Esophagus squamous epithelium (tissue), 5 donors: ENCODE data around the gene CFAP141. TPM values are rescaled to one million over a fixed set of nuclear protein-coding genes. Genes with fewer than 3 reads are reported as not detected.

Experiments used
- DNase-seq: peaks from one replicate; lab custom pipeline; 2025; lab: John Stamatoyannopoulos, UW
- H3K27ac ChIP-seq, 4 donors: fragments of 200-600 bp; sonication (generic); one replicate each; pipeline ENCODE4 v1.5.1; 2016 to 2019; ENCODE audit warnings: mild to moderate bottlenecking in 1 of 4
- H3K27me3 ChIP-seq, 4 donors: fragments of 200-600 bp; sonication (generic); 1 replicate in 3 of 4; 2 replicates in 1 of 4; pipeline versions ENCODE4 v1.5.1 to v1.6.0; 2017 to 2021; ENCODE audit warnings: antibody characterized with exemption in 1 of 4
- H3K36me3 ChIP-seq, 3 donors: fragments of 200-600 bp; sonication (generic); one replicate each; pipeline ENCODE4 v1.5.1; 2016 to 2019
- H3K4me1 ChIP-seq, 3 donors: fragments of 200-600 bp; sonication (generic); one replicate each; pipeline ENCODE4 v1.5.1; 2017 to 2019
- H3K4me3 ChIP-seq, 4 donors: fragments of 200-600 bp; sonication (generic); 1 replicate in 3 of 4; 2 replicates in 1 of 4; pipeline ENCODE4 v1.5.1; 2016 to 2019; ENCODE audit warnings: mild to moderate bottlenecking in 2 of 4, moderate library complexity in 1 of 4
- H3K9me3 ChIP-seq, 3 donors: fragments of 200-600 bp; sonication (generic); one replicate each; pipeline ENCODE4 v1.5.1; 2016 to 2019
- POLR2A ChIP-seq, 4 donors: fragments of 450-650 bp; IDR thresholded peaks; one replicate each; pipeline ENCODE4 v1.6.1; 2017; ENCODE audit warnings: antibody characterized with exemption in 4 of 4, mild to moderate bottlenecking in 4 of 4, moderate library complexity in 3 of 4
- WGBS, 2 donors: methylation state at CpG; one replicate each; pipeline ENCODE4 v1.1.5; 2018; 5-methylcytosine and 5-hydroxymethylcytosine counted together
- intact Hi-C: fragments of 100-400 bp; cut with DNase I; formaldehyde crosslinking; loops from one replicate; pipeline ENCODE4 v1.15.0; 2022
- total RNA-seq, 4 donors: library from RNA; depleted of rRNA; stranded (reverse); fragments of >200 nt; gene quantifications; one replicate each; pipeline ENCODE4 v1.1.0, GENCODE V29; 2016
- TF ChIP-seq, protein P1 (sequence below), 6 experiments: fragments of 450-650 bp in 4 of 6; fragments of 200-600 bp in 2 of 6; sonication (generic) in 2 of 6; IDR thresholded peaks; one replicate each; pipeline ENCODE4 v1.5.1; 2016 to 2019; ENCODE audit warnings: antibody characterized with exemption in 6 of 6, mild to moderate bottlenecking in 4 of 6, moderate library complexity in 4 of 6
- donor health status: DM: yes; HTN: yes; CAD: no.

Gene CFAP141
- total RNA-seq, 4 donors from 2014 or later = not detected

- TF ChIP-seq POLR2A (IDR thresholded peaks at IDR 0.05) = no peak
- TF ChIP-seq, protein P1, sequence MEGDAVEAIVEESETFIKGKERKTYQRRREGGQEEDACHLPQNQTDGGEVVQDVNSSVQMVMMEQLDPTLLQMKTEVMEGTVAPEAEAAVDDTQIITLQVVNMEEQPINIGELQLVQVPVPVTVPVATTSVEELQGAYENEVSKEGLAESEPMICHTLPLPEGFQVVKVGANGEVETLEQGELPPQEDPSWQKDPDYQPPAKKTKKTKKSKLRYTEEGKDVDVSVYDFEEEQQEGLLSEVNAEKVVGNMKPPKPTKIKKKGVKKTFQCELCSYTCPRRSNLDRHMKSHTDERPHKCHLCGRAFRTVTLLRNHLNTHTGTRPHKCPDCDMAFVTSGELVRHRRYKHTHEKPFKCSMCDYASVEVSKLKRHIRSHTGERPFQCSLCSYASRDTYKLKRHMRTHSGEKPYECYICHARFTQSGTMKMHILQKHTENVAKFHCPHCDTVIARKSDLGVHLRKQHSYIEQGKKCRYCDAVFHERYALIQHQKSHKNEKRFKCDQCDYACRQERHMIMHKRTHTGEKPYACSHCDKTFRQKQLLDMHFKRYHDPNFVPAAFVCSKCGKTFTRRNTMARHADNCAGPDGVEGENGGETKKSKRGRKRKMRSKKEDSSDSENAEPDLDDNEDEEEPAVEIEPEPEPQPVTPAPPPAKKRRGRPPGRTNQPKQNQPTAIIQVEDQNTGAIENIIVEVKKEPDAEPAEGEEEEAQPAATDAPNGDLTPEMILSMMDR (IDR thresholded peaks at IDR 0.05) = no peak
- Histone ChIP-seq H3K27ac (no peak overlapping the region), H3K4me3 (no peak overlapping the region), H3K36me3 (peaks cover 20 to 79% (median 48%) of the 10 kb centered on the region in 3 donors), H3K27me3 (no peaks in the 10 kb centered on the region), H3K9me3 (no peaks in the 10 kb centered on the region), H3K4me1 (peaks cover 25 to 43% (median 40%) of the 10 kb centered on the region in 3 donors)
- DNase-seq = no peak
- intact Hi-C loops = no loop called here
- WGBS, 2 donors = 76 to 93% methylated on average over 4 of the region's 4 CpGs
These were observed 31.5 kb downstream of the CFAP141 start for GRCh38 chr1:154174654-154175053.

GRCh38 chr1:154171880-154172279 lies 34.3 kb downstream of the CFAP141 start:
- H3K4me1 ChIP-seq = peaks cover 7 to 15% (median 13%) of the 10 kb centered on the region in 3 donors
- intact Hi-C loops = no loop called here
- no peaks in the 10 kb centered on the region for H3K27me3 ChIP-seq
- H3K4me3 ChIP-seq = no peak overlapping the region
- H3K9me3 ChIP-seq = no peaks in the 10 kb centered on the region
- H3K36me3 ChIP-seq = peaks cover 24 to 94% (median 58%) of the 10 kb centered on the region in 3 donors
- H3K27ac ChIP-seq = no peak overlapping the region
- 83 to 85% methylated on average over 5 of the region's 5 CpGs for WGBS, 2 donors
- TF ChIP-seq, protein P1 (IDR thresholded peaks at IDR 0.05) = no peak
- no peak for TF ChIP-seq POLR2A (IDR thresholded peaks at IDR 0.05)
- no peak for DNase-seq

GRCh38 chr1:154171223-154171583 lies 34.9 kb downstream of the CFAP141 start:
- peaks cover 24 to 100% (median 65%) of the 10 kb centered on the region in 3 donors for H3K36me3 ChIP-seq
- H3K4me1 ChIP-seq = peaks cover 6 to 9% (median 6%) of the 10 kb centered on the region in 3 donors
- H3K9me3 ChIP-seq = no peaks in the 10 kb centered on the region
- 77 to 89% methylated on average over 4 of the region's 4 CpGs for WGBS, 2 donors
- DNase-seq = no peak
- H3K27ac ChIP-seq = peak overlapping the region in 1 of 4 donors; percentile 42
- TF ChIP-seq, protein P1 (IDR thresholded peaks at IDR 0.05) = no peak
- no peak for TF ChIP-seq POLR2A (IDR thresholded peaks at IDR 0.05)
- H3K4me3 ChIP-seq = no peak overlapping the region
- intact Hi-C loops = no loop called here
- H3K27me3 ChIP-seq = no peaks in the 10 kb centered on the region

DNA sequence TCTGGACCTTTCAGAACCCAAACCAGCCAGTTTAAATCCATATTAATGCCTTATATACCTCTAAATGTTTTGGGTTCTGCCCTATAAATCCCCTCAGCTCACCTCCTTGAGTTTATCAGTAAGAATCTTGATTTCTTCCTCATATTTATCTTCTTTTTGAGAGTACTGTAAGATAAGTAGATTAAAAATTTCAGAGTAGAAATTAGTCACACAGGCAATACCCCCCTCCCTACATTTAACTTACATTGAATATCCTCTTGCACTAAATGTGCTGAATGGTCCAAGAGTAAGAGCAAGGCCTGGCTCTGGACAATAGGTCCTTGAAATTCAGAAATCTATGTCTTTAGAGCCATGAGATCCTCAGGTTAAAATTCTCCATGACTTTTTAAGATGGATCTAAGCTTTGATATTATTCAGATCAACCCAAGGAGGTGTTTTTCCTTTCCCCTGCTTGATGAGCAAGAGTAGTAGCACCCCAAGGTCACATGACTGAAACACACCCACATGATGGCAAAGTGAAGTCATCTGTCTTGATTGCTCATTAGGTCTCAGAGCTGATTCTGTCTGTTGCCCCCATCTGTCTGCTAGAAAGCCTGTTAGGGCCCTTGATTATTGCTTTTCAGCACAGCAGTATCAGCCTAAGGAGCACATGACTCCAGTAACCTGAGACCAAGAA lies 35.4 kb downstream of the CFAP141 start:
- H3K27ac ChIP-seq = peak overlapping the region in 1 of 4 donors; percentile 42
- H3K4me1 ChIP-seq = peaks cover under 1 to 4% (median 1%) of the 10 kb centered on the region in 3 donors
- no peak overlapping the region for H3K4me3 ChIP-seq
- no peak for DNase-seq
- H3K27me3 ChIP-seq = no peaks in the 10 kb centered on the region
- peaks cover 24 to 100% (median 68%) of the 10 kb centered on the region in 3 donors for H3K36me3 ChIP-seq
- no peaks in the 10 kb centered on the region for H3K9me3 ChIP-seq
- TF ChIP-seq POLR2A (IDR thresholded peaks at IDR 0.05) = no peak
- TF ChIP-seq, protein P1 (IDR thresholded peaks at IDR 0.05) = no peak
- intact Hi-C loops = no loop called here

DNA sequence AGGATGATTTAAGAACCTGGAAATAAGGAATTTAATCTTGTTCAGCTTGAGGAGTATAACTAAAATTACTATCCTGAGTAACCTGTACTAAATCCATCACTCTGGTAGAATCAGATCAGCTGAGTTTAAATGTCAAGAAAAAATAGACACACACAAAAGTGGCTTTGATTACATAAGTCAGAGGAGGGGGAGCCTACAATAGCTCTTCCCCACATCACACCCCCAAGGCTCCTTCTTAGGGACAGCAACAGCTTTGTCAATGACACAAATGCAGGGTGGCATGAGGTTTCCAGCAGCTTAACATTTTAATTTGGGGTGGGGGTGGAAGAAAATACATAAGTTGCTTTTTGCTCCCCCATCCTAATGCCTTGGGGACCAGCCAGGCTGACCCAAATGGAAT lies 38.7 kb downstream of the CFAP141 start:
- intact Hi-C loops = no loop called here
- Histone ChIP-seq H3K36me3 (peaks cover 25 to 100% (median 71%) of the 10 kb centered on the region in 3 donors), H3K9me3 (no peaks in the 10 kb centered on the region), H3K27ac (no peak overlapping the region), H3K4me1 (no peaks in the 10 kb centered on the region), H3K4me3 (no peak overlapping the region), H3K27me3 (no peaks in the 10 kb centered on the region)
- no peak for DNase-seq
- no peak for TF ChIP-seq POLR2A (IDR thresholded peaks at IDR 0.05)
- TF ChIP-seq, protein P1 (IDR thresholded peaks at IDR 0.05) = no peak
